ENCODE data around the gene OR10V1. TPM values are rescaled to one million over a fixed set of nuclear protein-coding genes. Genes with fewer than 3 reads are reported as not detected.

The OR10V1 gene
- polyA plus RNA-seq, 4 donors: not detected

DNA sequence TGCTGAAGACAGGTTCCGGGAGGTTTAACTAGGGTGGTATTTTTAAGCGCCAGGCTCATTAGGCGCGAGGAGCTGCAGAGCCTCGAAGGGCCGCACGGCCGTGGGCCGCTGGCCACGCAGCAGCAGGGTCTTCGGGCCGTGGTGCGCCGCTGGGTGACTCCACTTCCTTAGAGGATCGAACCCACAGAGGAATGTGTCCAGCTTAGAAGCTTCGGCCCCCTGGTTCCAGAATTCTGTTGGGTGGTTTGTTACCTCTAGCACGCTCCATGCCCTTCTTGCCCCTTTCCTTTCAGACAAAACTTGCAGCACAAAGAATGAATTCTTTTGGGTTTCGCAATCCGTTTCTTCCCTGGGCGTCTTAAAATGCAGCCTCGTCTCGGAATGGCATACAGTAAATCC is 44.0 kb downstream of the OR10V1 start:
- DNase-seq (ENCODE audit: low read depth in 4 of 4, low spot score in 3 of 4): peak in 1 of 4 donors; percentile 16

- DNase-seq (ENCODE audit: low read depth in 4 of 4, low spot score in 3 of 4): peak; percentile 98
These were observed 44.6 kb downstream of the OR10V1 start, which contains the start of gene PATL1 for GRCh38 chr11:59668950-59669610. Gene PATL1, minus strand, starts transcription at chr11:59669037. Its CDS starts 142 bp downstream, at chr11:59668895.

DNA sequence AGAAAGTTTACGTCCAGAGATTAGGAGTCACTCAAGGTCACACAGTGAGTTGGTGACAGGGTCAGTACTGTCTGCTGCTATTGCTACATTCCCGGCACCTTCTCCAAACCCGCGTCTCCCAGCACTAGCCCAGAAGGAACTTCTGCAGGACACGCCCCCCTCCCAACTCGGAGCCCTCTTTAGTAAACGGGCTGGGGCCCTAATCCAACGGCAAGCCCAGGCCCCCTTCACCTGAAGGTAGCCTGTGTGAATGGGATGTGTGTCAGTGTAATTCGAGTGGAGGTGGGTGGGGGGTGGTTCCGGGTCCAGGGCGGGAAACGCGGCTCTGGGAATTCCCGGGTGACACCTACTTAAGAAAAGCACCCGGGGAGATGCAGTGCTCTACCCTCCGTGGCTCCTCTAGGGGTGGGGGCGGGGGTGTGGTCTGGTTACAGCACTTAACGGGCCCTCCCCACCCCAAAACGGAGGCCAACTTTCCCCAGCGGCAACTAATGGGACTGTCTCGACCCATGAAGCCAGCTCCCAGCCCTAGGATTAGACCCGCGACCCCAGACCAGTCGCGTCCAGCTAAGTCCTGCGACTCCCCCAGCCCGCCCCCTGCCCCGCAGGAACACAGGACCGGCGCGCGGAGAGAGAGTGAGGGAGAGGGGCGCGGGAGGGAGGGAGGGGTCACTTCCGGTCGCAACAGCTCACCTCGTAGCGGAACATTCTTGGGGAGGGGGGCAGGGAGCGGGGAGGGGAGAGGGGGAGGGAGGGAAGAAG is 45.3 kb downstream of the OR10V1 start:
- DNase-seq (ENCODE audit: low read depth in 4 of 4, low spot score in 3 of 4): peak in 2 of 4 donors; percentile 12 to 24

- DNase-seq (ENCODE audit: low read depth in 4 of 4, low spot score in 3 of 4): no peak
These were observed 45.8 kb downstream of the OR10V1 start for GRCh38 chr11:59667812-59668187.

DNA sequence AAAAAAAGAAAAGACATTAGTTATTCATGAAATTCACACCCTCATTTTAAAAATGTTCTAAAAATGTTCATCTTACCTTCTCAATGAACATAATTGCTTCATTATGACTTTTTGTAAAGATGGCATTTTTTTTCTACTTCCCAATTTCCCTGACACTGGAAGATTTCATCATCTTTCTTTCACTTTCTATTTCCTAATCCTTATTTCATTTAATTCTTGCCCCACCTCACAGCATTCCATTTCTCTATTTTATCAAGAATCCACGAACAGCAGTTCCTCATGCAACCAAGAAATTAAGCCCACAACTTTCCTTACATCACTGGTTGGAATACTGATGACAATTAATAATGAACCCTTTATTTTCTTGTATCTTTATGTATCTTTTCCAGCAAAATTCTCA is 46.7 kb downstream of the OR10V1 start:
- no peak for DNase-seq (ENCODE audit: low read depth in 4 of 4, low spot score in 3 of 4)

Other genes with a start within 250 kb of the OR10V1 start
- not detected for gene OR4D10, start 240.5 kb downstream of the OR10V1 start, polyA plus RNA-seq (ENCODE audit: insufficient read length in 4 of 4)
- not detected for gene OR4D11, start 210.3 kb downstream of the OR10V1 start, polyA plus RNA-seq (ENCODE audit: insufficient read length in 4 of 4)
- gene OR4D9, start 202.3 kb downstream of the OR10V1 start, polyA plus RNA-seq (ENCODE audit: insufficient read length in 4 of 4): under 1 TPM in 3 of 4 donors, not detected in 1; 0.03 to 0.06 (median 0.05) TPM
- gene OSBP, start 98.1 kb downstream of the OR10V1 start, polyA plus RNA-seq (ENCODE audit: insufficient read length in 4 of 4): 10 to 100 TPM; 41.5 to 60.5 (median 50.7) TPM
- 10 to 100 TPM; 36.6 to 47.4 (median 45.2) TPM for gene PATL1, start 44.8 kb downstream of the OR10V1 start, polyA plus RNA-seq (ENCODE audit: insufficient read length in 4 of 4)
- 10 to 100 TPM in 3 of 4 donors, 1 to 10 TPM in 1; 4.7 to 64.1 (median 45.2) TPM for gene STX3, start 41.5 kb upstream of the OR10V1 start, polyA plus RNA-seq (ENCODE audit: insufficient read length in 4 of 4)
- gene MRPL16, start 96.9 kb upstream of the OR10V1 start, polyA plus RNA-seq (ENCODE audit: insufficient read length in 4 of 4): 10 to 100 TPM; 45.1 to 62.8 (median 61.5) TPM
- gene CBLIF, start 131.7 kb upstream of the OR10V1 start, polyA plus RNA-seq (ENCODE audit: insufficient read length in 4 of 4): not detected
- gene TCN1, start 152.6 kb upstream of the OR10V1 start, polyA plus RNA-seq (ENCODE audit: insufficient read length in 4 of 4): under 1 TPM in 3 of 4 donors, not detected in 1; 0.34 to 0.58 (median 0.57) TPM
- not detected for gene OOSP3, start 164.9 kb upstream of the OR10V1 start, polyA plus RNA-seq (ENCODE audit: insufficient read length in 4 of 4)
- under 1 TPM in 3 of 4 donors, not detected in 1; 0.16 to 0.42 (median 0.40) TPM for gene OOSP1, start 224.6 kb upstream of the OR10V1 start, polyA plus RNA-seq (ENCODE audit: insufficient read length in 4 of 4)

All from left renal pelvis (tissue), 4 donors.